Panc1 (cell line): ENCODE data around the gene DCP2. TPM values are rescaled to one million over a fixed set of nuclear protein-coding genes. Genes with fewer than 3 reads are reported as not detected.

Experiments
- ATAC-seq: fragments of 200-7000 bp; cut with Tn5 transposase; 2 replicates; pipeline ENCODE4 v1.9.1; 2020; ENCODE audit warnings: mild to moderate bottlenecking, moderate library complexity
- BruUV-seq: library from RNA; stranded (reverse); fragments of 400-500 nt; replicated peaks from 2 replicates; lab custom pipeline; 2021; lab: Mats Ljungman, UMichigan
- CTCF ChIA-PET: fragments of 300-600 bp; sonication (Branson Sonifier 250); formaldehyde crosslinking; loops from one replicate; lab custom pipeline; 2022; ENCODE audit warnings: antibody characterized with exemption; lab: Charles Lee
- POLR2A ChIA-PET: fragments of 300-600 bp; sonication (Branson Sonifier 250); formaldehyde crosslinking; loops from one replicate; lab custom pipeline; 2022; ENCODE audit warnings: antibody characterized with exemption; lab: Charles Lee
- DNase-seq: peaks from one replicate; pipeline ENCODE4 v3.0.0-alpha.2; 2010; ENCODE audit warnings: low read depth, low spot score
- H3K27ac ChIP-seq: 2 replicates; pipeline ENCODE4 v1.5.1; 2011; ENCODE audit warnings: mild to moderate bottlenecking, low read length, inconsistent platforms
- H3K27me3 ChIP-seq: fragments of 200-500 bp; sonication (Bioruptor generic); 2 replicates; pipeline ENCODE4 v1.6.0; 2014; ENCODE audit warnings: low read length, inconsistent platforms; ENCODE audit not compliant: control insufficient read depth, insufficient read depth
- H3K36me3 ChIP-seq: fragments of 200-500 bp; sonication (Bioruptor generic); 2 replicates; pipeline ENCODE4 v1.5.1; 2014; ENCODE audit warnings: inconsistent platforms, mild to moderate bottlenecking, low read length, moderate library complexity; ENCODE audit not compliant: control insufficient read depth, insufficient read depth
- H3K4me1 ChIP-seq: 2 replicates; pipeline ENCODE4 v1.5.1; 2011; ENCODE audit warnings: inconsistent platforms, mild to moderate bottlenecking, low read length, moderate library complexity; ENCODE audit not compliant: control insufficient read depth, insufficient read depth
- H3K4me3 ChIP-seq, 2 experiments: 2 replicates each; pipeline ENCODE4 v1.5.1; 2011 to 2012; ENCODE audit warnings: low read depth in 2 of 2, low read length in 2 of 2, mild to moderate bottlenecking in 2 of 2, inconsistent platforms in 1 of 2, moderate library complexity in 1 of 2
- H3K9me3 ChIP-seq: fragments of 200-500 bp; sonication (Bioruptor generic); 2 replicates; pipeline ENCODE4 v1.5.1; 2014; ENCODE audit warnings: low read depth, mild to moderate bottlenecking, inconsistent platforms, low read length, moderate library complexity; ENCODE audit not compliant: control insufficient read depth, insufficient read depth
- POLR2AphosphoS5 ChIP-seq: IDR thresholded peaks from 2 replicates; pipeline ENCODE4 v1.6.1; 2012; ENCODE audit warnings: mild to moderate bottlenecking, low read depth, low read length, moderate library complexity
- SIN3A ChIP-seq: IDR thresholded peaks from 2 replicates; pipeline ENCODE4 v1.6.1; 2012; ENCODE audit warnings: low read depth, mild to moderate bottlenecking, low read length, moderate library complexity, borderline replicate concordance; ENCODE audit not compliant: insufficient read depth
- TCF7L2 ChIP-seq: IDR thresholded peaks from 2 replicates; pipeline ENCODE4 v1.6.1; 2011; ENCODE audit warnings: mild to moderate bottlenecking, low read depth, low read length, inconsistent platforms
- in situ Hi-C: cut with HindIII; loops from 2 replicates; pipeline ENCODE4 v1.10.0; 2016; ENCODE audit warnings: low sequenced_read_pairs, low pct_unique_long_range_greater_than_20kb
- intact Hi-C: fragments of 100-400 bp; cut with micrococcal nuclease; formaldehyde crosslinking; loops from one replicate; pipeline ENCODE4 v1.10.0; 2022; ENCODE audit not compliant: unreplicated experiment
- total RNA-seq: library from RNA; stranded (reverse); gene quantifications from one replicate; pipeline ENCODE4 v1.2.1, GENCODE V29; 2021; ENCODE audit not compliant: unreplicated experiment
- TF ChIP-seq, protein P1 (sequence below): fragments of 450-650 bp; IDR thresholded peaks from 2 replicates; pipeline ENCODE4 v1.5.1; 2017; ENCODE audit warnings: mild to moderate bottlenecking
- TF ChIP-seq, protein P2 (sequence below), 2 experiments: IDR thresholded peaks; 2 replicates each; pipeline ENCODE4 v1.6.1; 2011 to 2012; ENCODE audit warnings: low read depth in 2 of 2, control low read depth in 1 of 2, low read length in 1 of 2, mild to moderate bottlenecking in 1 of 2, moderate library complexity in 1 of 2; ENCODE audit not compliant: insufficient read depth in 1 of 2

The DCP2 gene
- total RNA-seq, 1 experiment from 2014 or later, result 70.4 TPM

DNA sequence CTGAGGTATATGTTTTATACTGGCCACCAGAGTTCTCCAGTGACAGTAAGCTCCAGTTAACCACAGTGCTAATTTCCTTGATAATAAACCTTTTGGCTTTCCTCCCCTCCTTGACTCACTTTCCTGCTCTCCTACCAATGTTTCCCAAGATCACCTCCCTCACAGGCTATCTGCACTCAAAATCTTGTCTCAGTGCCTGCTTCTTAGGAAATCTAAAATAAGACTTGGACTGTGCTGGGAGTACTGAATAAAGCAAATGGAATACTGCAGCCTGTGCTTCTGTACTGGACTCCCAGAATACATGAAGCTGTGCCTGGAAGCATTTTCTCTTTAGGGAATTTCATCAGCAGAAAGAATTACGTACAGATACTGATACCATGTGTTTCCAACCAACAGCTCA, 1.7 kb upstream of the DCP2 start:
- Histone ChIP-seq H3K4me1 (peaks cover 20% of the 10 kb centered on the region), H3K36me3 (no peaks in the 10 kb centered on the region; the same call in none of the 2 replicates), H3K27me3 (no peaks in the 10 kb centered on the region), H3K9me3 (no peaks in the 10 kb centered on the region), H3K27ac (peak overlapping the region; percentile 98), H3K4me3 (no peak overlapping the region)
- intact Hi-C loops, result no loop called here
- BruUV-seq, result no TSS peak
- in situ Hi-C loops, result no loop called here
- TF ChIP-seq SIN3A, result no peak
- TF ChIP-seq, protein P1, sequence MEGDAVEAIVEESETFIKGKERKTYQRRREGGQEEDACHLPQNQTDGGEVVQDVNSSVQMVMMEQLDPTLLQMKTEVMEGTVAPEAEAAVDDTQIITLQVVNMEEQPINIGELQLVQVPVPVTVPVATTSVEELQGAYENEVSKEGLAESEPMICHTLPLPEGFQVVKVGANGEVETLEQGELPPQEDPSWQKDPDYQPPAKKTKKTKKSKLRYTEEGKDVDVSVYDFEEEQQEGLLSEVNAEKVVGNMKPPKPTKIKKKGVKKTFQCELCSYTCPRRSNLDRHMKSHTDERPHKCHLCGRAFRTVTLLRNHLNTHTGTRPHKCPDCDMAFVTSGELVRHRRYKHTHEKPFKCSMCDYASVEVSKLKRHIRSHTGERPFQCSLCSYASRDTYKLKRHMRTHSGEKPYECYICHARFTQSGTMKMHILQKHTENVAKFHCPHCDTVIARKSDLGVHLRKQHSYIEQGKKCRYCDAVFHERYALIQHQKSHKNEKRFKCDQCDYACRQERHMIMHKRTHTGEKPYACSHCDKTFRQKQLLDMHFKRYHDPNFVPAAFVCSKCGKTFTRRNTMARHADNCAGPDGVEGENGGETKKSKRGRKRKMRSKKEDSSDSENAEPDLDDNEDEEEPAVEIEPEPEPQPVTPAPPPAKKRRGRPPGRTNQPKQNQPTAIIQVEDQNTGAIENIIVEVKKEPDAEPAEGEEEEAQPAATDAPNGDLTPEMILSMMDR, result no peak
- TF ChIP-seq POLR2AphosphoS5, result no peak
- TF ChIP-seq, protein P2, sequence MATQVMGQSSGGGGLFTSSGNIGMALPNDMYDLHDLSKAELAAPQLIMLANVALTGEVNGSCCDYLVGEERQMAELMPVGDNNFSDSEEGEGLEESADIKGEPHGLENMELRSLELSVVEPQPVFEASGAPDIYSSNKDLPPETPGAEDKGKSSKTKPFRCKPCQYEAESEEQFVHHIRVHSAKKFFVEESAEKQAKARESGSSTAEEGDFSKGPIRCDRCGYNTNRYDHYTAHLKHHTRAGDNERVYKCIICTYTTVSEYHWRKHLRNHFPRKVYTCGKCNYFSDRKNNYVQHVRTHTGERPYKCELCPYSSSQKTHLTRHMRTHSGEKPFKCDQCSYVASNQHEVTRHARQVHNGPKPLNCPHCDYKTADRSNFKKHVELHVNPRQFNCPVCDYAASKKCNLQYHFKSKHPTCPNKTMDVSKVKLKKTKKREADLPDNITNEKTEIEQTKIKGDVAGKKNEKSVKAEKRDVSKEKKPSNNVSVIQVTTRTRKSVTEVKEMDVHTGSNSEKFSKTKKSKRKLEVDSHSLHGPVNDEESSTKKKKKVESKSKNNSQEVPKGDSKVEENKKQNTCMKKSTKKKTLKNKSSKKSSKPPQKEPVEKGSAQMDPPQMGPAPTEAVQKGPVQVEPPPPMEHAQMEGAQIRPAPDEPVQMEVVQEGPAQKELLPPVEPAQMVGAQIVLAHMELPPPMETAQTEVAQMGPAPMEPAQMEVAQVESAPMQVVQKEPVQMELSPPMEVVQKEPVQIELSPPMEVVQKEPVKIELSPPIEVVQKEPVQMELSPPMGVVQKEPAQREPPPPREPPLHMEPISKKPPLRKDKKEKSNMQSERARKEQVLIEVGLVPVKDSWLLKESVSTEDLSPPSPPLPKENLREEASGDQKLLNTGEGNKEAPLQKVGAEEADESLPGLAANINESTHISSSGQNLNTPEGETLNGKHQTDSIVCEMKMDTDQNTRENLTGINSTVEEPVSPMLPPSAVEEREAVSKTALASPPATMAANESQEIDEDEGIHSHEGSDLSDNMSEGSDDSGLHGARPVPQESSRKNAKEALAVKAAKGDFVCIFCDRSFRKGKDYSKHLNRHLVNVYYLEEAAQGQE (IDR thresholded peaks at IDR 0.05; ENCODE audit: insufficient read depth in 1 of 2, low read depth in 2 of 2, low read length in 1 of 2), result no peak
- no peak for TF ChIP-seq TCF7L2
- ChIA-PET POLR2A (interaction anchor here (2.0 kb wide), 1 partner anchor 54 kb away, joined by 6 read pairs; the partner anchor contains the start of gene REEP5), CTCF (no interaction called here)
- ATAC-seq, result no peak
- no peak for DNase-seq

DNA sequence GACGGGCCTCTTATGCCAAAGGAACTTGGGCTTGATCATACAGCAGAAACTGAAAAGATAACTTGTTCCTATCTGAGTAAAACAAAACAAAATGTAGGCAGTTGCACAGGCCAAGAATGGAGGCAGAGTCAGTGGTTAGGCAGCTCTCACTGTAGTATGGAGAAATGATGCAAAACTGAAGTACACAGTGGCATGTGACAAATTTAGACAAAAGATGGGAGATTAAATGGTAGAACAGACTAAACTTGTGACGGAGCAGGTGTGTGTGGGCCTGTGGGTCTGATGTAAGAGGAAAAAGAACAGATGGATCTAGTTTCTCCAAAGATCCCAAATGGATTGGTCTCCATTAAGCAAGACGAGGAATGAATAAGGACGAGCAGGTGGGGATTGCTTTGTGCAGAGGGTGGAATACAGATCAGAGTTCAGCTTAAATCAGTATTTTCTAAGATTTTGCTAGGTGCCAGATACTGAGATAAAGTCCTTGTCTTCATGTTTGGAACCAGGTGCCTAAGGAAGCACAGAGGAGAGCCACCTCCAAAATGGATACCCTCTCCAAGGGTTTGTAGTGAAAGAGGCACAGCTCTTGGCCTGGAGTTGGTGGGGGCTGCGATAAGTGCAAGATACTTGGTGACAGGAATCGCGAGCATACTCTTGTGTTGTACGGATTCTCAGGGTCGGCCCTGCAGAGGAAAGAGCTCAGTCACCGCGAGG, 722 bp upstream of the DCP2 start:
- Histone ChIP-seq H3K36me3 (no peaks in the 10 kb centered on the region; the same call in none of the 2 replicates), H3K4me1 (peaks cover 26% of the 10 kb centered on the region), H3K9me3 (no peaks in the 10 kb centered on the region), H3K4me3 (peak overlapping the region; percentile 92 to 93), H3K27me3 (no peaks in the 10 kb centered on the region), H3K27ac (peak overlapping the region; percentile 98)
- peak; percentile 60 for ATAC-seq
- intact Hi-C loops (no loop called here), in situ Hi-C loops (no loop called here)
- POLR2A ChIA-PET, result interaction anchor here (0.6 to 2.0 kb wide), 5 partner anchors 8 to 55 kb away, joined by 3 to 6 read pairs (median 5); partner anchors contain the start of gene REEP5
- TF ChIP-seq POLR2AphosphoS5 (no peak), SIN3A (no peak), TCF7L2 (no peak)
- TF ChIP-seq, protein P2 (IDR thresholded peaks at IDR 0.05; ENCODE audit: insufficient read depth in 1 of 2, low read depth in 2 of 2, low read length in 1 of 2), result no peak
- TF ChIP-seq, protein P1, result no peak
- CTCF ChIA-PET, result interaction anchor here (0.6 kb wide), 1 partner anchor 283 kb away, joined by 5 read pairs; no protein-coding TSS in a partner anchor
- no peak for DNase-seq
- BruUV-seq, result no TSS peak
